Gastroesophageal sphincter (tissue), 4 donors: ENCODE data around the gene TBC1D4. TPM values are rescaled to one million over a fixed set of nuclear protein-coding genes. Genes with fewer than 3 reads are reported as not detected.

Experiments
- ATAC-seq: fragments of 150-250 bp; one replicate; pipeline ENCODE4 v1.9.1; 2016; ENCODE audit warnings: mild to moderate bottlenecking, moderate library complexity
- H3K27ac ChIP-seq, 4 donors: fragments of 200-600 bp; sonication (generic) in 3 of 4; 1 replicate in 3 of 4; 2 replicates in 1 of 4; pipeline ENCODE4 v1.5.1; 2016 to 2019
- H3K27me3 ChIP-seq: fragments of 200-600 bp; sonication (generic); one replicate; pipeline ENCODE4 v1.5.1; 2019
- H3K36me3 ChIP-seq, 2 donors: fragments of 200-600 bp; sonication (generic); one replicate each; pipeline ENCODE4 v1.5.1; 2019; ENCODE audit warnings: control low read depth in 1 of 2
- H3K4me1 ChIP-seq, 3 donors: fragments of 200-600 bp; sonication (generic); 1 replicate in 2 of 3; 2 replicates in 1 of 3; pipeline ENCODE4 v1.5.1; 2016 to 2019; ENCODE audit warnings: control low read depth in 2 of 3
- H3K4me3 ChIP-seq, 2 donors: fragments of 200-600 bp; sonication (generic); one replicate each; pipeline ENCODE4 v1.5.1; 2019; ENCODE audit warnings: mild to moderate bottlenecking in 1 of 2, moderate library complexity in 1 of 2
- H3K9me3 ChIP-seq, 3 donors: fragments of 200-600 bp; sonication (generic); one replicate each; pipeline ENCODE4 v1.5.1; 2017 to 2019; ENCODE audit warnings: control low read depth in 2 of 3
- CTCF ChIP-seq, 4 experiments: fragments of 200-600 bp in 2 of 4; fragments of 450-650 bp in 2 of 4; sonication (generic) in 1 of 4; IDR thresholded peaks; one replicate each; pipeline ENCODE4 v1.5.1; 2017 to 2019; ENCODE audit warnings: antibody characterized with exemption in 4 of 4, mild to moderate bottlenecking in 2 of 4, moderate library complexity in 2 of 4
- EP300 ChIP-seq: sonication (generic); formaldehyde crosslinking; IDR thresholded peaks from one replicate; pipeline ENCODE4 v1.6.1; 2017; ENCODE audit warnings: antibody characterized with exemption, mild to moderate bottlenecking
- POLR2A ChIP-seq, 2 donors: fragments of 450-650 bp; IDR thresholded peaks; one replicate each; pipeline ENCODE4 v1.6.1; 2017; ENCODE audit warnings: antibody characterized with exemption in 2 of 2, mild to moderate bottlenecking in 2 of 2, moderate library complexity in 1 of 2
- POLR2AphosphoS5 ChIP-seq: sonication (generic); formaldehyde crosslinking; IDR thresholded peaks from one replicate; pipeline ENCODE4 v1.6.1; 2017; ENCODE audit warnings: antibody characterized with exemption
- WGBS, 2 donors: methylation state at CpG; one replicate each; pipeline ENCODE4 v1.1.5; 2018; ENCODE audit warnings: low coverage in 1 of 2; 5-methylcytosine and 5-hydroxymethylcytosine counted together
- total RNA-seq, 4 donors: library from RNA; depleted of rRNA; stranded (reverse); fragments of >200 nt; gene quantifications; one replicate each; pipeline ENCODE4 v1.1.0, GENCODE V29; 2016

TBC1D4 gene
- total RNA-seq, 4 donors from 2014 or later, result 12.8 to 28.0 (median 22.4) TPM

GRCh38 chr13:75363371-75363770 is 118.6 kb downstream of the TBC1D4 start:
- Histone ChIP-seq H3K4me1 (peaks cover 2 to 31% (median 6%) of the 10 kb centered on the region in 3 donors), H3K27me3 (no peaks in the 10 kb centered on the region), H3K27ac (no peak overlapping the region), H3K9me3 (no peaks in the 10 kb centered on the region), H3K4me3 (no peak overlapping the region), H3K36me3 (no peaks in the 10 kb centered on the region)
- no peak for ATAC-seq
- TF ChIP-seq CTCF (IDR thresholded peaks at IDR 0.05), result no peak
- no peak for TF ChIP-seq EP300
- no peak for TF ChIP-seq POLR2A (IDR thresholded peaks at IDR 0.05)
- no peak for TF ChIP-seq POLR2AphosphoS5
- WGBS, 2 donors, result 91 to 100% methylated on average over 3 of the region's 3 CpGs

GRCh38 chr13:75362026-75362425 is 119.9 kb downstream of the TBC1D4 start:
- no peak overlapping the region for H3K27ac ChIP-seq
- H3K4me1 ChIP-seq, result peaks cover 0 to 18% (median 6%) of the 10 kb centered on the region in 3 donors
- no peaks in the 10 kb centered on the region for H3K36me3 ChIP-seq
- 100% methylated on average over 3 of the region's 28 CpGs; no CpG with 5 or more reads in 1 of the 2 donors for WGBS, 2 donors
- peak; percentile 34 for ATAC-seq
- no peak overlapping the region for H3K4me3 ChIP-seq
- H3K27me3 ChIP-seq, result no peaks in the 10 kb centered on the region
- H3K9me3 ChIP-seq, result no peaks in the 10 kb centered on the region
- TF ChIP-seq POLR2AphosphoS5 (no peak), CTCF (IDR thresholded peaks at IDR 0.05) (no peak), EP300 (no peak), POLR2A (IDR thresholded peaks at IDR 0.05) (no peak)

- Histone ChIP-seq H3K4me1 (no peaks in the 10 kb centered on the region), H3K36me3 (no peaks in the 10 kb centered on the region), H3K4me3 (no peak overlapping the region), H3K27ac (no peak overlapping the region), H3K27me3 (no peaks in the 10 kb centered on the region), H3K9me3 (no peaks in the 10 kb centered on the region)
- no peak for ATAC-seq
- no peak for TF ChIP-seq EP300
- 80% methylated on average over 1 of the region's 1 CpG; no CpG with 5 or more reads in 1 of the 2 donors for WGBS, 2 donors
These were observed 121.8 kb downstream of the TBC1D4 start for GRCh38 chr13:75360170-75360569.

- H3K4me3 ChIP-seq, result no peak overlapping the region
- ATAC-seq, result no peak
- TF ChIP-seq EP300 (no peak), CTCF (IDR thresholded peaks at IDR 0.05) (no peak), POLR2A (IDR thresholded peaks at IDR 0.05) (no peak), POLR2AphosphoS5 (no peak)
- no peaks in the 10 kb centered on the region for H3K9me3 ChIP-seq
- WGBS, 2 donors, result 80% methylated on average over 2 of the region's 2 CpGs; no CpG with 5 or more reads in 1 of the 2 donors
- H3K27ac ChIP-seq, result no peak overlapping the region
- no peaks in the 10 kb centered on the region for H3K36me3 ChIP-seq
- no peaks in the 10 kb centered on the region for H3K27me3 ChIP-seq
- H3K4me1 ChIP-seq, result no peaks in the 10 kb centered on the region
These were observed 122.7 kb downstream of the TBC1D4 start for GRCh38 chr13:75359266-75359665.

GRCh38 chr13:75357576-75358289 is 124.2 kb downstream of the TBC1D4 start:
- Histone ChIP-seq H3K4me1 (no peaks in the 10 kb centered on the region), H3K27me3 (no peaks in the 10 kb centered on the region), H3K27ac (no peak overlapping the region), H3K4me3 (no peak overlapping the region), H3K9me3 (no peaks in the 10 kb centered on the region), H3K36me3 (peaks cover 0 to 7% of the 10 kb centered on the region in 2 donors)
- TF ChIP-seq POLR2A (IDR thresholded peaks at IDR 0.05) (no peak), EP300 (no peak), CTCF (IDR thresholded peaks at IDR 0.05) (peak; percentile 8 to 45 (median 12)), POLR2AphosphoS5 (no peak)
- peak; percentile 41 for ATAC-seq
- WGBS, 2 donors, result 78 to 84% methylated on average over 4 to 6 of the region's 6 CpGs
